Sciatic nerve (tissue), 2 donors: Measurements from ENCODE around the gene FREM1. TPM values are rescaled to one million over a fixed set of nuclear protein-coding genes. Genes with fewer than 3 reads are reported as not detected.

ENCODE experiments used
- ATAC-seq: fragments of 200-7000 bp; cut with Tn5 transposase; one replicate; pipeline ENCODE4 v1.9.1; 2020; ENCODE audit warnings: mild to moderate bottlenecking, moderate library complexity
- DNase-seq: peaks from one replicate; pipeline ENCODE4 v3.0.0-alpha.2; 2020; ENCODE audit warnings: low spot score
- intact Hi-C: fragments of 100-400 bp; cut with DNase I; formaldehyde crosslinking; loops from one replicate; pipeline ENCODE4 v1.14.2; 2022
- total RNA-seq: library from RNA; stranded (reverse); fragmentation: NEBNext Ultra II Directional; extraction: Animal tissue kit (Norgen Biotek cat#: 25700); gene quantifications from one replicate; pipeline ENCODE4 v1.2.1, GENCODE V29; 2021
- donor health status: DM: no; HTN: no; CAD: no.
- donor health status: DM: no; HTN: no; CAD: no.

Gene FREM1
- total RNA-seq, 1 donor from 2014 or later: 8.3 TPM

DNA sequence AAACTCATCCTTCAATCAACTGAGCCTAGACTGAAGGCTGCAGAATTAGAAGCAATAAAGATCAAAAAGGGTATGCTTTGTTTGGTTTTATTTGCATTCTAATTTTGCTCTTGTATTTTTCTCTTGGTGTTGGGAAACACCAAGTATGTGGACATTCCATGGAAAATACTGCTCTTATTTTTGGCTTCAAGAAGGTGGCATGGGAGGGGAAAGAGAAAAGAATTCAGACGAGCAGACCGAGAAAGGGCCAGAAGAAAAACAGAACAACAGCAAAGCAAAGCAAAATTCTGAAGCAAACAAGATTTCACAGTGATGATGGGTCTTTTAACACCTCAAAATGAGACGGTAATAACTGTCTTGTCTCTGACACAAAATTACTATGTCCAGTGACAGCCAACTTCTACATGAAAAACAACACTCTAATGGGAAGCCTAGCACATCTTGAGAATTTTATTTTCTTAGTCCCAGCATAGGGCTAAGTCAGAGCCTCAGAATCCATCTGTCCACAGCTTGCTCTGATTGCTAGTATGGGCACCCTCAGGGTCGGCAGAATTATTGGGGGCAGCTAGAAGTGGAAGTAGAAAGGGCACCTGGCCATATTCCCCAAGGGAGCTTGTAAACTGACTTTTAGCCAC lies 26.8 kb downstream of the FREM1 start:
- no peak for DNase-seq
- intact Hi-C loops: no loop called here
- ATAC-seq: peak; percentile 87

DNA sequence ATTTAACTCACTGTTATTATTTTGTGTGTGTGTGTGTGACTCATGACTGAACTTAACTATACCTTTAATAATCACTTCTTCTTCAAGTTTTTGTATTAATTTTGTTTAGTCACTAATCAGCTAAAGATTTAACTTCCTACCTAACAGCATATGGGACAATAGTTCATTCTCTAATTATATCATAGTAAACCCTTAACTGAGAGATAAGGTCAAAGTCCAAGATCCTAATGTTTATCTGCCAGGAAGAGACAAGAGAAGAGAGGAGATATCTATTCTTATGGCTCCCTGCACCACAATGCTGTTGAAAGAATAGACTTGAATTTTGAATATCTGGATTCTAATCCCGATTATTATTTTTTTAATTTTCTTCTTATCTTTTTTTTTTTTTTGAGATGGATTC lies 28.1 kb downstream of the FREM1 start:
- no peak for ATAC-seq
- no peak for DNase-seq
- intact Hi-C loops: no loop called here

DNA sequence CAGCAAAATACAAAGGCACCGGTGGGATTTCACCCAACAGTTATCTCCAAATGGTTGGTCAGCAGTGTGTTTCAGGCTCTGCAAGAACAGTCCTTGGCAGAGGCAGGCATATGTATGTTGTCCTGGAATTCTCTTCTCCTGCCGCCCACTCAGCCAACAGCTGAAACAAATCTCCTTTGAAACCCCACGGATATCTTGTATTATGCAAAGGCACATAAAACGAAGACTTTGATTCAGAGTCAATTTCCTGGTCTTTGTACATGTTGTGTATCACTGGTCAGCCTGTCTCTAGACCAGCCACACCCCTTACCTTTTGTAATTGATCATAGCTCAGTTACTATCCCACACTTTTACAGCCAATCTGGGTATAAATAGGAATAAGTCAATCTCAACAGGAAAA lies 29.2 kb downstream of the FREM1 start:
- intact Hi-C loops: no loop called here
- no peak for DNase-seq

DNA sequence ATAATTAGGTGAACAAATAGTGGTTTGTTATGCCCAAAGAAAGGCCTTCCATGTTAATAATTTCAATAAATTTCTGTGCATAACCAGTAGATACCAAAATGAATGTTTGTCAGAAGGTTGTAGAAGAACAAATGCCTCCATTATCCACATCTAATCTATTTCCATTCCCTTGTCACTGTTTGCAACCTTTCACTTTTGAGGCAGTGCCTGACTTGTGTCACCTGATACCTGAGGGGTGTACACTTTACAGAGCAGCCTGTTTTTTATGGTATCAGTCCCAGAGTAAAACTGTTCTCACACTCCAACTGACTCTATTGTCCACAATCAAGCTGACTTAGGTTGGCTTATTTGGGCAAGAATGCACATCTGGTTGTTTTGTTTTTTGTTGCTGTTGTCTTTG lies 40.1 kb downstream of the FREM1 start:
- intact Hi-C loops: no loop called here
- ATAC-seq (no peak), DNase-seq (no peak)

More for the DNA sequence above, 29.2 kb downstream of the FREM1 start:
- ATAC-seq: no peak

DNA sequence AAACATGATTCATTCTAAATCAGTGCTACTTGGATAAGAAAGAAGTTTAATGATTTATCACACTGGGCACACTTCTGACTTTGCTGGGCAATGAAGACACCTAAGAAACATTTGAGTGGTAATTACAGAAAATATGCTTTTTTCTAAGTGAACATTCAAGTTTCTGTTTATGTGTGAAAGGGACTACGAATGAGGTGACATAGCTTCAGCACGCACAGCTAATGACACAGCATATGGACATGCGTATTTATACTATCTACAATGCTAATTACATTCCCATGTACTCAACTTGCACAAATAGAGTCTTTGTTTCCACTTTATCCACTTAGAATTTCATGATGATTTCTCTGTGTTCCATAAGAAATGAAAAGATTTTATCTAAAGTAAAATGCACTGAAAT lies 40.6 kb downstream of the FREM1 start:
- DNase-seq (no peak), ATAC-seq (no peak)
- intact Hi-C loops: no loop called here

DNA sequence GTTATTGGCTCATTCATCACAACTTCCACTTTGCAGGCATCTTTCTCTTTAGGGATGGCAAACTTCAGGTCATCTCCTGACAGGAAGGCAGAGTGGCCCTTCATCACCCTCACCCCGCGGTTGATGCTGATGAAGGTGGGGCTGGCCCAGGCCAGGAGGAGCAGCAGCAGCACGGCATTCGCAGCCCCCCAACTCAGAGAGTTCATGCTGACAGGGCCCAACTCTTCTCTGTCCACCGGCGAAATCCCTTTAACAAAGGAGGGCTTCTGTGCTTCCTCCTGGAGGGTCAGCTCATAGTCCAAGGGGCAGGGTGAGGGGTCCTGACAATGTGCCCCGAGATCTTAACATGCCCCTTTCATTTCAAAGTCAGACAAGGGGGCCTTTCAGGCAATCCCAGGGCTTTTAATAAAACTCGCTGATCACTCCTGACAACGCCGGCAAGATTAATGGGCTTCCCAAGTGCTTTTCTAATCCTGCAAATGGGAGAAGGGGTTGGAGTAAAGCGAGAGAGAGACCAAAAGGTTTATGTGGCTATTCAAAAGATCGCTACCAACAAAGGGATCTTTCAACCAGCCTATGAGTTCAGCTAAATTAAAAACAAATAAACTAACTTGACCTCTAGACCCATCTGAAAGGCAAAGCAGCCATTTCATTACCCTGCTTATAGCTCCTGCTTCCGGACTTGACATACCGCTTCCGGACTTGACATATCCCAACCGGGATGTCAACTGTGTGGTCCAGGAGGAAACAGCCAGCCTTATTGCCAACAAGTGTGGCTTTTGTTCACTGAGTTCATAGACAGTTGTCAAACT lies 41.2 kb downstream of the FREM1 start:
- intact Hi-C loops: no loop called here
- DNase-seq: no peak
- ATAC-seq: peak; percentile 24

DNA sequence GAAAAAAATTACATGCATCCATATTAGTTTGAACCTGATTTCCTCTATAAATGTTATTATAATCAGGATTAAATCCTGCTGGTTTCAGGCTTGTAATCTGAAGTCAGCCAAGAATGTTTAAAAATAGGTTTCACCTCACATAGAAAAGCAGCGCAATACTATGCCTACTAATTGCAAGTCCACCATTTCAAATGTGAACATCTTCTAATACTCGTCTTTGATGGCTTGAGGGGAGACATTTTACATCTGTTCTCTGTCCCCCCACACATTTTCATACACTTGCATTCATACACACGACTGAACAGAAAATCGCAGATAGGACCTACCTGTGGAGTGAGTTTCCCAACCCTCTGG lies 41.8 kb downstream of the FREM1 start:
- ATAC-seq: no peak
- intact Hi-C loops: no loop called here
- no peak for DNase-seq

DNA sequence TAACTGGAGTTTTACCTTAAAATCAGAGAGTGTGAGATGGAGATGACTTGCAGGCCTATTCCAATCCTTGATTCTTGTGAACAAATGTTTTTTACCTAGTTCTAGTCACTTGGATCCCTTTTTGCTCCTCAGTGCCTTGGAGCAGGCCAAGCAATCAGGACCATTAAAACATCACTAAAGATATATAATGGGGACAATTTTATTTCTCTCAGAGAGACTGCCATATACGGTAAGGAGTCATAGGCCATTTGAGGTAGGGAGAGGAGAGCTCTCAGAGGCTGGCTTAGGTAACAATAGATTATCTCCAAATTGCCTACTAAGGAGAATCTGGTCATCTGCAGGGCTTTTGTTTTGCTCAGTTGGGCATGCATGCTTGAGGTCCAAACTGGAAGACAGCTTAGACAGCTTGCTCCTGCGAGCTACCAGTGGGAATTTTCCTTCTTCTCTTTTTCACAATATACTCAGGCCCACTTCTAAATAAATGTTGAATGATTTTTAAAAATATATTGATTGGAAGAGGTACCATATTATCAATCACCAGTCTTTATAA lies 44.0 kb downstream of the FREM1 start:
- DNase-seq (no peak), ATAC-seq (no peak)
- intact Hi-C loops: no loop called here

DNA sequence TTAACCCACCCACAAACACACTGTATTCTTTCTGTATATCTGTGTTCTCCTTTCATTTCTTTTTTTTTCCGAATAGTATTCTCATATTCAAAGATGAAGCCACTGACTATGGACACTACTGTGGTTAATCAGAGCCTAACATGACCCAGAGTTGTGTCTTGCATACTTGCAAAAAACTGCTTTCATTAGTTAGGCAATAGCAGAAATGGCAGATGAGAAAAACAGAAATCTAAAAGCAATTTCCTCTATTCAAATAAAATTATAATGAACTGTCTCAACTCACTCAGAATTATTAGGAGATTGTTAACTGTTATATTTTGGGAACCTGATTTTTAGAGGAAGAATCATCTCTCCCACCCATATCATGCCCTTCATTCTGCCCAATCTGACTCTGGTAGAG lies 45.9 kb downstream of the FREM1 start:
- ATAC-seq: peak; percentile 64
- DNase-seq: no peak
- intact Hi-C loops: no loop called here

DNA sequence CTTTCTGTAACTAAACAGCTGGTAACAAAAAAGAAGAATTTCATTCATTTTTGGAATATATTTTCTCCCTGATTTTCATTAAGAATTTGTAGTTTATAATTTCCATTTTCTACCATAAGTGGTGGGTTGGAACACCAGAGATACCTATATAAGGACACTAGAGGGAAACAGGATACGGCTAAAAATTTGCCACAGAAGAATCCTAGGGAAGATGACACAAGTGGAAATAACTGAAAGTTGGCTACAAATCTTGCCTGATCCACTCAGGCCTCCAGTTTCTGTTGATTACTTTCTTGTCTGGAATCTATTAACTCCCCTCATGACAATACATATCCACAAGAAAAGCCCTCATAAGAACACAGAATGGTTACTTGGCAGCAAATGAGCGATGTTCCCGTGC lies 46.8 kb downstream of the FREM1 start:
- peak; percentile 88 for ATAC-seq
- intact Hi-C loops: no loop called here
- no peak for DNase-seq

DNA sequence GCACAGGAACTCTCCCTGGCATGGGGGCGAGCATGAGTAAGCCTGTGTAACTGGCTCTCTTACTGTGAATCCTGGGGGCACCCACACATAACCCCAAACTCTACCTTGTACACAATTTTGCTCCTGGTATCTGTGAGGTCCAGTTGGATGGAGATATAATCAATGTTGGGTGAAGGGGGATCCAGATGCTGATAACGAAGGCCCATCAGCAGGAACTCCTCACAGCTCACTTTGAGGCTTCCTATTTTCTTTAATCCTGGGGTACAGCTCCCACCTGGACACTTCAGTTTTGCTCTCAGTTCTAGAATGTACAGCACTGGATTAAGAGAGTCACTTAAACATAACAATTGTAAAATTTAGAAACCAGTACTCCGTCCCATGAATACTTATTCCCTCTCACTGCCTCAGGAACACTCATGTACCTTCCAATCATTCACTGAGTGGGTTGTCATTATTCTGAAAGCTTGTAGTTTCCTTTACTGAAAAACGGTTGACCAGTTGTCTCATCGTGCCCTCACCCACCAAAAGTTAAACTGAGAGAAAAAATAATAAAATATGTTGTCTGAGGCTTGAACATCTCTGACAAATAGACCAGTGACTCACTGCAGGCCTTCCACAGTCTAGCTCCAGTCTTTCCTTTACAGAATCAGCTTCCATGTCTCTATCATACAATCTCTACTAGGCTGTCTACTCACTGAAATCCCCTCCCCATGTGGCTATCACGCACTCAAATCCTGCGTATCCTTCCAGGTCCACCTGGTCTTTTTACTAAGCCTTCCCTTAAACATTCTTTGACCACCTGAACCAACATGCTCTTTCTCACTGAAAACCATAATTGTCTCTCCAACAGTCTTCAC lies 52.6 kb downstream of the FREM1 start:
- DNase-seq (no peak), ATAC-seq (no peak)

DNA sequence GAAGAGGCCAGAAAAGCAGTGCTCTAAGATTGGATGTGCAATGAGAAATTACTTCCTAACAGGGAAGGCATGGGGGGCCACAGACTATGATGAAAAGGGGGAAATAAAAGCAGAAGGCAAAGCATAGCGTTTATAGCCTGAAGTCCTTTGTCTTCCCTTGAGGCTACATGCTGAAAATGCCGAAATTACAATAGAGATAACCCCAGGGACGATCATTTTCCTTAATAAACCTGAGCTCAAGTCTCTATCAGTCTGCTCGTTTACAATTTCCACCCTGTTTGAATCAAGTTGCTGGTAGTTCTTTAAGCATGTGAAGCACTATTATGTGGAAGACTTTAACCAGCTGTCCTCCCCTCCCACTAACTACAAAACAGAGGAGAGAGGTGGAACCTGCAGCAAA lies 60.4 kb downstream of the FREM1 start:
- DNase-seq (no peak), ATAC-seq (no peak)
- intact Hi-C loops: no loop called here

More for the DNA sequence above, 52.6 kb downstream of the FREM1 start:
- intact Hi-C loops: no loop called here

DNA sequence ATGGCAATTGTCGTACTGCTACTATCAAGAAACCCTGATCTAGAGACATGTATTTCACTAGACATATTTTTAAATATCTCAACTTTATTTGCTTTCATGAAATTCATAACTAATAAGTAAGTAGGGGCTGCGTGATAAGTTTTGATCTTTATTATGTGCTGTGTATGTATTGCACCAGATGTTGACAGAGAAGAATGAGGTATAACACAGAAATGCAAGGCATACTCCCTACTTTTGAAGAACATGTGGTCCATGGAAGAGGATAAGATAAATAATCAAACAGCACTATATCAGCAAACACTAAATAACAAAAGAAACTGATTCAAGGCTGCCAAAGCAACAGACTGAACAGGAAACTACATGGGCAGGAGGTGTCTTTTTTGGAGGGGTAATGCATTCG lies 60.9 kb downstream of the FREM1 start:
- ATAC-seq (no peak), DNase-seq (no peak)
- intact Hi-C loops: no loop called here

DNA sequence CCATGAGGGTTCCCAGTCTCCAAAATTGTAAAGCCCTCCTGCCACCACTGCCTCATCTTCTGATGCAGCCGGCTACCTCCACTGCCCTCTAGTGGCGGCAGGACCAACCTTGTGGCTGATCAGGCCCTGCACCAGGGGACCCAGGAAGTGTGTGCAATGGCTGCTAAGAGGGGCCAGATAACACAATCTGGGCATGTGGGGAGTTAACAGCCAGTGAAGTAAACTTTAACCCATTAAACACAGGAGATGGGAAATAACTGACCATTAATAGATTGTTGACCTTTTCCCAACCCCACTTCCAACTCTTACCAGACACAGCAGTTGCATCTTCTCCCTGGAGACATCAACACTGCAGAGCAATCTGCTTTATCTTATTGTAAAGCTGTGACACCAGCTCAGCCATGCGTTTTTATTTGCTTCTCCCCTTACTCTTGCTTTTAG lies 63.3 kb downstream of the FREM1 start:
- intact Hi-C loops: no loop called here
- ATAC-seq (peak; percentile 60), DNase-seq (peak; percentile 71)

DNA sequence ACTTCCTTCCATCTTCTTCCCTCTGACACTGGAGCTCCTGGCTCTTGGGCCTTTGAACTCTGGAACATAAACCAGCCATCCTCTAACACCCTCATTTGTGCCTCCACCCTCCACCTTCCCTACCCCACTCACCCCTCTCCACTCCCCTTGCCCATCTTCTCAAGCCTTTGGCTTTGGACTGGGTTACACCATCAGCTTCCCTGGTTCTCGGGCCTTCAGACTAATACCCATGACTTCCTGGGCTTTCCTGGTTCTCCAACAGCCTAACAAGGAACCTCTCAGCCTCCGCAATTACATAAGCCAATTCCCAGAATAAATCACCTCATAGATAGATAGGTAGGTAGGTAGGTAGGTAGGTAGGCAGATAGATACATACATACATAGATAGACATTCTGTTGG lies 67.1 kb downstream of the FREM1 start:
- ATAC-seq (no peak), DNase-seq (no peak)

DNA sequence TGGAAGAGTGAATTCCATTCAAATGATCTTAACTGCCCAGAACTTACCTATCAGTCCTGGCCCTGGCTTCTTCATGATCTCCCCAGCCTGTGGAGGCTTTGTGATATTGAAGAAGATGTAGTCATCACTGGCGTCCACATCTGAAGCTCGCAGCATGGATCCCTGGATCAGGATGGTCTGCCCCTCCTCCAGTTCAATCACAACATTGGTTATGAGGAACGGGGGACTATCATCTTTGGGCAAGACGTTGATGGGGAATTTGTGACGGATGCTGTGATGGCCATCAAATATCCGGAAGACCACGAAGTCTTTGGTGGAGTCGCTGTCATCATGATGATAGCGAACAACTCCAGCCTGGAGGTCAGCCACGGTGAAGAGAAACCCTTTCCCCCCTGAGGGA lies 68.0 kb downstream of the FREM1 start:
- intact Hi-C loops: no loop called here
- no peak for ATAC-seq

More for the DNA sequence above, 67.1 kb downstream of the FREM1 start:
- intact Hi-C loops: no loop called here

DNA sequence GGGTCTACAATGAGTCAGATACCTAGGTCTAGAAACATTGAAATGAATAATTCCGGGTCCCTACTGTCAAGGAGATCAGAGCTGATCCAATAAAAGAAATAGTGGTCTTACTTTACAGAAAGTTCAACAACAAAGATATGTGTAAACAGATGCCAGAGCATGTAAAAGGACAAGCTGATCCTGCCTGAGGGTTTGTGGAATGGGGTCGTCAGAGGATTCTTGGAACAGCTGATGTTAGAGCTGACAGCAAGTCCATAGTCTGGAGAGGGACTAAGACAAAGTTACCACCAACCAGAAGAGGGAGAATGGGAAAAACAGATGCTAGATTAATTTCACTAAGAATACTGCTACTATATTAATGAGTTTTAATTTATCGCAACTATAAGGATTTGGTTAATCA lies 71.5 kb downstream of the FREM1 start:
- intact Hi-C loops: no loop called here
- DNase-seq: no peak
- no peak for ATAC-seq

More for the DNA sequence above, 68.0 kb downstream of the FREM1 start:
- DNase-seq: no peak

DNA sequence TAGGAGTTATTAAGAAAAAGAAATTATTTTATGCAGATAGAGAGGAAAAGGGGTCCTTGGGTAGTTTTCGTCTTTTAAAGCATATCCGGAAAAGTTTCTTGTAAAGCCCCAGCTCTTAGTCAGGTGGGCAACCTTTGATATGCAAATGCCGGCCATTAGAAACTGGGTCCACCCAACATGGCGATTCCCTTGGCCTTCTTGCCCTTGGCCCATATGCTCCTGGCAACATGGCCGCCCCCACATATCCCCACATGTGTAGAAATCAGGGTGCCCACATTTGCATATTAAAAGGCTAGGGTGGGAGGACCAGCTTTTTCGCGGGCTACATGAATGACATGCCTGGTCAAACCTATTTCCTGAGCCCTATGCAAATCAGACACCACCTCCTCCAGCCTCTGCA lies 73.3 kb downstream of the FREM1 start:
- intact Hi-C loops: no loop called here
- DNase-seq: no peak
- no peak for ATAC-seq

DNA sequence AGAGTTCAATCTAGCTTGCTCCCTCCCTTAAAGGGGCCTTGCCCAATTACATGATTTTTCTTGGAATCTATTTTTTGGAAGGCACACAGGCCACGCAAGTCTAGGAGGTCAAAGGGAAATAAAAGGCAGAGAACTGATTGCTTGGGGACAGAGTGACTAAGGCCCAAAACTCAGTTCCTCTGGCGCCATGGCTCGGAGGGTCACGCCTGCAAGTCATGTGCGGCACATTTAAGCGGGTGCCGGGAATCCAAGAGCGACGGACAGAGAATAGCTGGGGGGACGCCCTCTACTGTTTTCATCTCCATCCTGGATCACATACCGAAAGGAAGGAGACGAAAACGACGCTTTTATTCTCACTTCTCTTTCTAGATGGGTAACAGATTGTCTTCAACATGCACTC lies 78.6 kb downstream of the FREM1 start:
- ATAC-seq (no peak), DNase-seq (no peak)
- intact Hi-C loops: no loop called here

DNA sequence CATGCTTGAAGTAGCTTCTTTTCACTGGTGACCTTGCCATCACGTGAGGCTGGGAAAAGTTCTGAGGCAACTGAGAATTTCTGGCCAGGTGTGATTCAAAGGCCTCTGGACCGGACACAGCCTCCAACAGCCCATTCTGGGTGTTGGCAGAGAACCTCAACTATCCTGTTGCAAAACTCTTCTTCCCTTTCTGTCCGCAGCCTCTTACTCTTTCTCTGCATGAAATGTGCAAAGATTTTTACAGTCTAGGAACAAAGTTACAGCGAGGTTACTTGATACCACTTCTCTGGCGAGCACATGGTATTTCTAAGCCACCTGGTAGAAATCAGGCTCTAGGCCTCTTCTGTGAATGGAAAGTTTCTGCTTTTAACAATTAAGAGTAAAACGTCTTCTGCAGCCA lies 79.2 kb downstream of the FREM1 start:
- intact Hi-C loops: no loop called here
- ATAC-seq (no peak), DNase-seq (no peak)
